Sciatic nerve (tissue), 2 donors: ENCODE measurements around the gene MOGAT3. TPM values are rescaled to one million over a fixed set of nuclear protein-coding genes. Genes with fewer than 3 reads are reported as not detected.
A peak's percentile ranks its signal among the peaks of the same experiment; 100 is the strongest.

Experiments used
- ATAC-seq: fragments of 200-7000 bp; cut with Tn5 transposase; one replicate; pipeline ENCODE4 v1.9.1; 2020; ENCODE audit warnings: mild to moderate bottlenecking, moderate library complexity
- DNase-seq: peaks from one replicate; pipeline ENCODE4 v3.0.0-alpha.2; 2020; ENCODE audit warnings: low spot score
- intact Hi-C: fragments of 100-400 bp; cut with DNase I; formaldehyde crosslinking; loops from one replicate; pipeline ENCODE4 v1.14.2; 2022
- total RNA-seq: library from RNA; stranded (reverse); fragmentation: NEBNext Ultra II Directional; extraction: Animal tissue kit (Norgen Biotek cat#: 25700); gene quantifications from one replicate; pipeline ENCODE4 v1.2.1, GENCODE V29; 2021
- donor health status: DM: no; HTN: no; CAD: no.
- donor health status: DM: no; HTN: no; CAD: no.

MOGAT3 gene
- total RNA-seq, 1 donor from 2014 or later = not detected

DNA sequence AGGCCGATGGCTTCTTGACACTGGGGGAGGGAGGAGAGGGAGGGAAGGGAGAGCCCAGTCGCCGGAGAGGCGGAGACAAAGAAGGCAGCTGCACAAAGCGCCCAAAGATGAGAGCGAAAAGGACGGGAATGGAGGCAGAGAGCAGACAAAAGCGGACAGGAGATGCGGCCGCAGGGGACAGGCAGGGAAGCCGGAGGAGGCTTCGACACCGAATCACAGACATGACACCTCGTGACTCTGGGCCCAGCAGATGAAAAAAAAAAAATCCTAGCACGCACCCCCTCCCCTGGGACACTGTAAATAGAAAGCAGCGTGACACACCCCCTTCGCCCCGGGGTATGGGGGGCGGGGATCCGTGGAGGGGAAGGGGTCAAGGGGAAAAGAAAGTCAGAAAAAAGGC, 21.7 kb downstream of the MOGAT3 start:
- ATAC-seq = no peak
- intact Hi-C loops = no loop called here
- no peak for DNase-seq

DNA sequence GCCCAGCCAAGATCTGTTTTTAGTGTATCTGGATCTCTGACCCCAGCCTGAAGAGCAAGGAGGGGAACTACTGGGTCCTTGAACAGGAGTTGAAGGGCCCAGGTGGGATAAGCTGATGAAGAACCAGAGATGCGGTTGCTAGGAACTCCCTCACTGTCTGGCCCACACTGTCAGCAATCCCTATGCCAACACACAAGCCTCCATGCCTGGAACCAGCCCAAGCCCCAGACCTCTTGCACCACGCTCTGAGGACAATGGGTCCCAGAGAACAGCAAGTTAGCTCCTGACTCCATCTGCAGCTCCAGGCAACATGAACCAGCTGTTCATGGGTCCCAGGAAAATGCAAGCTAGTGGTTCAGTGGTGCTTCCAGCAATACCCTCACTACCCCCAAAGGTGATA, 23.2 kb downstream of the MOGAT3 start:
- no peak for DNase-seq
- intact Hi-C loops = no loop called here
- ATAC-seq = no peak

DNA sequence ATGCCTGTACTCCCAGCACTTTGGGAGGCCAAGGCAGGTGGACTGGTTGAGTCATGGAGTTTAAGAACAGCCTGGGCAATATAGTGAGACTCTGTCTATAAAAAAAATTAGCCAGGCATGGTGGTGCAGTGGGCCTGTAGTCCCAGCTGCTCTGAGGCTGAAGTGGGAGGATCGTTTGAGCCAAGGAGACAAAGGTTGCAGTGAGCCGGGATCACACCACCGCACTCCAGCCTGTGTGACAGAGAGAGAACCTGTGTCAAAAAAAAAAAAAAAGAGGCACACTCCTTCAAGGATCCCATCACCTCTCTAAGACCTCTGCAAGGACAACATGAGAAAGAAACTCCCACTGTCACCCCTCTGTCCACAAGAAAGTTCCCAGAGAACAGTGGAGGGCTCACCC, 25.2 kb downstream of the MOGAT3 start:
- ATAC-seq (no peak), DNase-seq (no peak)
- intact Hi-C loops = no loop called here

DNA sequence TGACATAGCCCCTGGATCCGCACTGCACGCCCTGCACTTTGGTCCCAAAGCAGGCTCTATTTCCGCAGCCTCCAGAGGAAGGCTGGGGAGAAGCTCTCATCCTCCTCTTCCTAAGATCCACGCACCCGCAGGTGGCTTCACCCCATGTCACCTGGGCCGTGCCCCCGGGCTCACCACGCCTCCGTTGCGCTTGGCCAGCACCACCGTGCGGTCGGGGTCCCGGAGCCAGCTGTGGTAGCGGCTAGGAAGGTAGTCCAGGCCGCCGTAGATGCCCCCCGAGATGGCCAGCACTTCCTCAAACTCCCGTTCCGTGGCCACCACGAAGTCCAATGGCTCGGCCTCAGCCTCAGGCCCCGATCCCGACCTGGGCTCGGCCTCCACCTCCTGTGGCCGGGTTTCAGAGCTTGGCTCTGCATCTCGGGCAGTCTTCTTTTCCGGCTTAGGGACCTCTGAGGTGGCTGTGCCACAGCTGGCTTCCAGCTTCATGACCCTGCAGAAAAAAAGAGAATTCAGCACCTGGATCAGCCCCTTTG, 26.4 kb downstream of the MOGAT3 start:
- ATAC-seq (no peak), DNase-seq (no peak)
- intact Hi-C loops = no loop called here

DNA sequence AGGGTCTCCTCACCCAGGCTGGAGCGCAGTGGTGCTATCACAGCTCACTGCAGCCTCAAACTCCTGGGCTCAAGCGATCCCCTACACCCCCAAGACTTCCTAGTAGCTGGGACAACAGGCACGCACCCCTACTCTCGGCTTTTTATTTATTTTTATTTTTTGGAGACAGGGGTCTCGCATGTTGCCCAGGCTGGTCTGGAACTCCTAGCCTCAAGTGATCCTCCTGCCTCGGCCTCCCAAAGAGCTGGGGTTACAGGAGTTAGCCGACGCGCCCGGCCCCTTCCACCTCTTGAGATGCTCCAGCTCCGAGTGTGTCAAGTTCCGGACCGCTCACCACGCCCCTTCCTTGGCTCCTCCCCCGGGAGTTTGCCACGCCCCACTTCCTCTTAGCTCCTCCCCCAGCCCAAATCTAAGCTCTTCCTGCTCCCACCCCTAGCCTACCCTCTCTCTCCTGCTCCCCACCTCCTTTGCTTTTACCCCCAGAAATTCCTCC, 27.0 kb downstream of the MOGAT3 start:
- intact Hi-C loops = no loop called here
- no peak for DNase-seq
- no peak for ATAC-seq

DNA sequence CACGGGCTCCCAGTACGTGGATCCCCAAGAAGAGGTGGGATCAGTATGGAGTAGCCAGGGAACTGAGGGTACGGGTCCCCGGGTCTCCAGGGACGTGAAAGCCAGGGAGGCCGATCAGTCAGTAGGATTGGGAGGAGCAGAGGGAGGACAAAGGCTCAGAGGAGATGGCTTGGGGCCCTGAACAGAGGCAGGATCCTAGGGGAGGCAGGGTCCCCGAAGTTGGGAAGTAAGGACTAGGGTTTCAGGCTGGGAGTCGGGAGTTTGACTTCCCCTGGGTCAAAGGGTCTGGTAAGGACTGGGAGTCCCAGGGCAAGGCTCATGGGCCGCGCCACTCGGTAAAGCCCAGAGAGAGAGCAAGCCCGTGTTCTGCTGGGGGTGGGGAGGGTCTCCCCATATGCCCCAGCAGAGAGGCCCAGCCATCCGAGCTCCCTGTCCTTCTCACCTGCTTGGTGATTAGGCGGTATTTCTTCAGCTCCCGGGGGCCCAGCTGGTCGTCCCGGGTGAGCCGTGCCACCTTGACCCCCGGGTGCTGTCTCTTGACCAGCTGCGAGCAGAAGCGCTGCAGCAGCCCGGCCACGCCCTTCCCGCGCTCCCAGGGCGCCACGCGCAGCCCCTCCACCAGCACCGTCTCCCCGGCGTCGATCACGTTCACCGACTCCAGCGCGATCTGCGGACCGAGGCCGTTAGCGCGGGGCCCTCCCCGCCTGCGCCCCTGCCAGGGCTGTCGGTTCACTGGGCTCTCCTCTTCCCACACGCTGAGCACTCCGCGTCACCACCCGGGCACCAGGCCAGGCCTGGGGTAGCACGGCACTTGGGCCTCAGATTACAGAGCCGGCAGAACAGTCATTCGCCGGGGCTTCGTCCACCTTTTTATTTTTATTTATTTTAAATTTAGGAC, 27.7 kb downstream of the MOGAT3 start:
- ATAC-seq (peak; percentile 40), DNase-seq (no peak)
- intact Hi-C loops = no loop called here

DNA sequence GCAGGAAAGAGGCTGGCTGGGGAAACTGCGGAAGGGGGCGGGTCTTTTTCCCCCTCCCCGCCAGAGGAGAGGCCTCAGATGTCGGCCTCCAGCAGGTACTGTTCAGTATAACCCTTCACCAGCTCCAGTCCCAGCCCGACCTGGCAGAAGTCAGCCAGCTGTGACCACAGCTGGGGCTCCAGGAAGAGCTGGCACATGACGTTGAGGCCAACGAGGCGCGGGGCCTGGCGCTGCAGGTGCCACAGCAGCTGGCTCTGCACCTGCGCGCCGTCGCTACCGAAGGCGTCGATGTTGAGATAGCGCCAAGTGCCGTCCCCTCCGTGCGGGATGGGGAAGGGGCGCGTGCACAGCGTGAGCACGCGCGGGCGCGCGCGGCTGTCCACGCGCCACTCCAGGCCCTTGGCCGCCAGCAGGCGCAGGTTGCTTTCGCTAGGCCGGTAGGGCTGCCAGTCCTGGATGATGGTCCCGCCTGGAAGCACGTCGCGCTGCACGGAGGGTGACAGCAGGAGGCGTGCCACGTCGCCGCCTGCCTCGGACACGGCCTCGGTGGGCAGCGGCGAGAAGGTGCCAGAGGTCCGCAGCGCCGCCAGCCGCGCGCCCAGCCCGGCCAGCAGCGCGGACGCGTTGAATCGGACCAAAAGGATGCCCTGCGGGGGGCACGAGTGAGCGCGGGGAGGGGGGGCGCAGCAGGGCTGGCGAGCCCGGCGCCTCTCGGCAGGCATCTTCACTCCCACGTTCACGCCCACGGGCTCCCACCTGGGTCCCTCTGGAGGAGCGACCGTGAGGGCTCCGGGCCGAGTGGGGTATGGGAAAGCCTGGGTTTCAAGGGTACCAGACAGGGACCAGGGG, 28.6 kb downstream of the MOGAT3 start:
- intact Hi-C loops = no loop called here

DNA sequence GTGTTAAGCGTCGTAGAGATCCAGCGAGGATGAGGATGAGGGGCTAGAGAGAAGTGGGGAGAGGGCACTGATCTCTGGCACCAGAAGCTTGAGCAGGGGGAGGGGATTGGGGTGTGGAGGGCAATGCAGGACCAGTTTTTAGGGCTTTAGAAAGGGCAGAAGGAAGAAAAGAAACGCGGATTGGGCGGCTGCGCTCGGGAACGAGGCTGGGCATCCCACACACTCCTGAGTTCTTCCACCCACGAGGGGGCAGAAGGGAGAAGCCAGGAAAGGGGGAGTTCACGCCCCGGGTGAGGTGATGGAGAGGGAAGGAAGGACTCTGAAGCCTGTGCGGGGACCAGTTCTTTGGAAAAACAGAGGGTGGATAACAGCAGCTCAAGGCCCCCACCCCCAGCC, 29.4 kb downstream of the MOGAT3 start:
- no peak for ATAC-seq
- DNase-seq = no peak
- intact Hi-C loops = no loop called here

More for the DNA sequence above, 28.6 kb downstream of the MOGAT3 start:
- DNase-seq (no peak), ATAC-seq (no peak)

DNA sequence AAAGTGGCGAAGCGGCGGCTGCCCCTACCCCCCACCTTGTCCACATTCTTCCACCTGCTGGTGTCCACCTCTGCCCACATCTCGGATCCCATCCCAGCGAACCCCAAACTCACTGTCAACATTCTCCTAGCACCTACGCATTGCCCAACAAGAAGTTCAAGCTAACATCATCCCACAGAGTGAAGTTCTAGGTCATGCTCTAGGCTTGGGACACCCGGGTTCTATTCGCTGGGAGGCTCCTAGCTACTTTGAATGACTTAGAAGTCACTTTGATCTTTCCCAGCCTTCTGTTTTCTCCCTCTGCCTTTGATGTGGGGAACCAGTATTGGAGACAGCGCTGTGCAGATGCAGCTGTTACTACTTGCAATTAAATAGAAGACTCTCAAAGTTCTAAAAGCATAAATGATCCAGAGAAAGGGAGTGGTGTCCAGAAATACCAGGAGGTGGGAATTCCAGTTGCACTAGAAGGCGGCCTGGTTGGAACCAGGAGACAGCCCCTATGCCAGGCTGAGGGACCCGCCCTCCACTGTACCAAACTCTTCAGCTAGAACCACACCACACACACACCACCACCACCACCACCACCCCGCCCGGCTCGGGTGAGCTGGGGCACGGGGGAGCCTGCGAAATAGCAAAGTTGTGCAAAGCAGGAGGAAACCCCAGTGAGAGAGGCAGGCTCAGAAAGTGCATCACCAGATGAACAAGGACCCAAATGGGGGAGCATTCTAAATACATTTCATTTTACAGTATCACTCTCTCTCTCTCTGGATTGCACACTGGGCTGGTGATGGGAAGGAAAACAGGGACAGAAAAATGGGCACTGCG, 30.0 kb downstream of the MOGAT3 start:
- DNase-seq = no peak

DNA sequence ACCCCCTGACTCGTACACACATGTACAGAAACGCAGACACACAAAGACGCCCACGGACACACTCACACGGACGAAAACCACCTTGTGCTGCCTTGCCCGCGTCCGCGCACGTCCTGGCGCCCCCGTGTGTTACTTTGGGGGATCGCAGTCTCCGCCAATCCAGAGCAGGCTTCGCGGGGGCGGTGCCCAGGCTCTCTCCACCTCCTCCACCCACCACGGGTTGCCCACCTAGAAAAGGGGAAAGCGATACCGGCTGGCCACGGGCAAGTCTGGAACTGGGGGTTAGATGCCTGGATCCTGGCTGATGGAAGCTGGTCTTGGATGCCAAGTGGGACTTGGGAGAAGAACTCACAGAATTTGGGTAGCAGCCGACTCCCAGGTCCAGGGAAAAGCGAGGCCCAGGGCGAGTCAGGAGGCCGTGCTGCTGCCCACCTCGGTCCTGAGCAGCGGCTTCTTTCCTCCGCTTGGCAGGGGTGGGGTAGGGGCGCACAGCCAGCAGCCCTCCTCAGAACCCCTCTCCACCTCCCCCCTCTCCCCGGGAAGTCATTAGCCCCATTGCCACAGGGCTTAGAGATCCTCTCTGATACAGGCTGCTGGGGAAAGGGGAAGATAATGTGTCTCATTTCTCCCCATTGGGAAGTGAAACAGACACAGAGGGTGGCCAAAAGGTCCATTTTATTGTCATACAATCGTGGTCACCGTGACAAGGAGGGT, 30.8 kb downstream of the MOGAT3 start:
- ATAC-seq (peak; percentile 51), DNase-seq (peak; percentile 81)
- intact Hi-C loops = no loop called here

More for the DNA sequence above, 30.0 kb downstream of the MOGAT3 start:
- ATAC-seq = no peak
- intact Hi-C loops = no loop called here

DNA sequence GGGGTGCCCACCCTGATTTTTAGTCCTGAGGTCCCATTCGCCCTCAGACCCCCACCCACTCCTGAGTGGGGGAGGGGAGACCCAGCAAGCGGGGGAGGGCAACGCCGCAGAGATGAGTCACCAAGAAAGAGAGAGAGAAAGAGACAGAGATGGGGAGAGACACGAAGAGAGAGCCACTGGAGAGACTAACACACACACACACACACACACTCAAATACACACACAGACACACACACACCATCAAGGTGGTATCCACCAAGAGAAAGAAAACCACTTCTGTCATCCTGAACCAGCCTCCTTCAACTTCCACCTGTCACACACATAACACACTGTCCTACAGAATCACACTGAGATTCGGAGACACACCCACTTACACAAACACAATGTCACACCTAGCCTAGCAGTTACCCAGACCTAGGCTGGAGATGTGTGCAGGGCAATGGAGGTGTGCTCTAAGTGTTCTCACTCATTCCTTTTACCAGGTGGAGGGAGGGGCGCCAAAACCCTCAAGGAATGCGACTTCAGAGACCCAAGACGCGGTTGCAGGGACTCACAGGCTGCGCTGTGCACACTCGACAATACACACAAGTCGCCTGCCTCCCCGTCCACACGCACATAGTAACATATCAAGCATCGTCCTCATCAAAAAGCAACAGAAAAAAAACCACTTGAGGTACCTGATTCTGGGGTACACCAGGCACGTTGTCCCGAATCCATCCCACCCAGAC, 31.6 kb downstream of the MOGAT3 start:
- intact Hi-C loops = no loop called here
- DNase-seq (no peak), ATAC-seq (no peak)

DNA sequence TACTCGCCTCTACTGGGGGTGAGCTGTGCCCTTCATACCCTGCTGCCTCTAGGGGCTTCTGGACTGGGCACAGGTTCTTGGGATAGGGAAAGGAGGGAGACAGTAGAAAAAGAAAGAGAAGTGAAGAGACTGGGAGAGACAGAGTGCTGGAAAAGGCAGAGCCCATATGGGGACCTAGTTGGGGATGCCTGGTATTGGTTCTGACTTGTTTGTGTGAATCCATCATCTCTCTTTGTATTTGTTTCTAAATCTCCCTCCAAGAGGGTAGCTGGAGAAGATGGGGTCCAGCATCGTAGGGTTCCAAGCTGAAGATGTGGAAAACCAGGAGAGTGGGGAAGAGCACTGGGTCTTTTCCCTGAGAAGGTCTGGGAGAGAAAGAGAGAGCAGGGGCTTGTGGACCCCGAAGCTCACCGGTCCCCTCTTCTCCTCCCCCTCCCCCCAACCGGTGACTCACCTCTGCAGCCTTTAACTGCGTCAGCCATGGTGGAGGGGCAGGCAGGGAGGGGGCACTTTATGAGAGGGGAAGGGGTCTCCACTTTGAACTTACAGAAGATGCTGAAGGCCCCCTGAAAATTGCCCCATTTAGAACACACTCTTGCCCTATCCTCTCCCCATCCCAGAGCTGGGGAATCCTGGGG, 32.3 kb downstream of the MOGAT3 start:
- ATAC-seq = no peak
- intact Hi-C loops = no loop called here
- DNase-seq = no peak

DNA sequence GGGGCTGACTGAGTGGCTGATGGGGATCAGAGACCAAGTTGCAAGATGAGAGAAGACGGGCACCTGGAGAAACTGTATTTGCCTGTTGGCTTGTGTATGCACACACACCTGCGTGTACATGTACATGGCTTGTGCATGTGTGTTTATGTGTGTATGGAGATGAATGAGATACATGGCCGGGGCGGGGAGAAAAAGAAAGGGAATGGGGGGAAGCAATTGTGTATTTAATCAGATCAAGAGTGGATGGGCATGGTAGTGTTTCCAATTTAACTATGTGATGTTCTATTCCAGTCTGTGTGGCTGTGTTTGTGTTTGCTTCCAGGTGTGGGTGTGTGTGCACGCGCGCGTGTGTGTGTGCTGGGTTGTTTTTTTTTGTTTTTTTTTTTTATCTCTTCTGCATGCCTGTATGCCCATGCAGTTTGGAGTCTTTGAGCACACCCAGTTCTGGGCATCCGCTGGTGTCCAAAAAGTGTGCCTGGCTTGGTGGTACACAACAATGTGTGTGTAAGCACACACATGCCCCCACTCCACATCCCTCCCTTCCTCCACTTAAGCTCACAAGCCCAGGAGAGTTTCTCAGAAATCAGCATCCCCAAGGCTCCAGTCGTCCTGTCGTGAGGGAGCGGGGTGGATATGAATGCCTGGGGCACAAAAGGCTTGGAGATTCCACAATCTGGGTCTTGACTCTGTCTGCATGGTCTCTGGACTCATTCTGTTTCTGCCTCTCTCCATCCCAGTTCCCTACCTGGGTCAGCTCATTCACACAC, 33.0 kb downstream of the MOGAT3 start:
- DNase-seq (no peak), ATAC-seq (no peak)
- intact Hi-C loops = no loop called here

DNA sequence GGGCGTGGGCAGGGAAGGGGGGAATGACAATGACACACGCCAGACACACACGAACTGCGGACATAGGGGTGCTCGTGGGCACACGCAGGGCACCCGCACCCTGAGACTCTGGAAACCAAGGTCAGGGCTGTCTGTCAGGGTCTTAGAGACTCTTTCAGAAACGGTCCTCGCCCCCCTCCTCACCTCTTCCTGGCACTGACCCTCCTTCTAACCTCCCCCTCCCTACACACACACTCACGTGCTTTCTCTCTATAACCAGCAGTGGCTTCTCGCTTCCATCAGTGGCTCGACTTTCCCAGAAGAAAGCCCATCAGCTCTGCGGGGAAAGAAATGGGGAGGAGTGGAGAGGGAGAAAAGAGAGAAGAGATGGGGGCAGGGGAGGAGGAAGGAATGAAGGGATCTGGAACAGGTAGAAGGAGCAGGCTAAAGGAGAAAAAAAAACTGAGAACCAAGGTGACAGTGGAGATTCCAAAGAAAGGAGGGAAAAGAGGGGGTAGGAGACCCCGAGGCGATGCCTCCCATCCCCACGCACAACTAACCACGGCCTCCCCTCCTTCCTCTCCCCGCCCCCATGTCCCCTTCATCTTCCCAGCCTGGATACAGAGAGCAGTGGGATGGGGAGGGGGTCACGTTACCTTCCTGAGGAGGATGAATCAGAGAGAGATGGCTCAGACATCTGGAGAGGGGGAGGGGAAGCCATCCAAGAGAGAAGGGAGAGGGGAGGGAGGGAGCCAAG, 33.8 kb downstream of the MOGAT3 start:
- DNase-seq (no peak), ATAC-seq (no peak)
- intact Hi-C loops = no loop called here

DNA sequence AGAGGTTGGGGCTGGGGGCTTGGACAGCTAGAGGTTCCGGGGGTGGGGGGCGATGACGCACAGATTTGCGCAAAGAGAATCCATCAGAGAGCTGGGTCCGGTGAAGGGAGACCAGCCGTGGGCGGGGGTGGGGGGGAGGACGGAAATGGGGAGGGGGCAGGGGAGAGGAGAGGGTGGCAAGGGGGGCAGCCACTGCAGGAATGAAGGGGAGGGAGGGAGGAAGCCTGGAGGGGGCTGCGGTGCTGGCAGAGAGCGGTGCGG, 34.3 kb downstream of the MOGAT3 start:
- no peak for DNase-seq
- intact Hi-C loops = no loop called here
- no peak for ATAC-seq

DNA sequence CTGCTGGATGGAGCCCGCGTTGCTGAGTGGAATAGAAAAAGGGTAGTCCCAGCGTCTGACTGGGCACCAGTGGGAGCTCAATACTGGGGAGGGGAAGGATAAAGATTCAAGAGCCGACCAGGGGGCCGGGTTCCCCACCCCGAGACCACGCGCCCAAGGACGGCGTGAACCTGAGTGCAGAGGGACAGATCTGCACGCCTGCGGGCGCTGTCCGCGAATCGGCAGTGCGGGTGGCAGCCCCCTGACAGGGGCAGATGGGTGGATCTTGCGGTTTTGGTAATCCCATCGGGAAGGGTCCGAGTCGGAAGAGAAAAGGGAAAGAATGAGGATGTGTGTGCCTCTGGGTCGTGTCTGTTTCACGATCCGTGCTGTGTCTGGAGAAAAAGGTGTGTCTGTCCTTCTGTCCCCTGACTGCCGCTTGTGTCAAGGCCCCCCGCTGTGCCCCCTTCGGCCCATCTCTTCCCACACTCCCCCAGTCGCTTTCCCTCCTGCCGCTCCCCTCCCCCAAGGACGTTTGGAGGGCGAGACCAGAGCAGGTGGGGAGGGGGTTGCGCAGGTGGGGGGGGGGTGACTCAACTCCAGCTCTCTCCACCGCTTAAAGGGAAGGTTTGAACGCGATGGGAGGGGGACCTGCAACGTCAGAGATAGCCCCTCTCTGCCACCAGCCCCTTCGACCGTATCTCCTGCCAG, 34.7 kb downstream of the MOGAT3 start:
- no peak for DNase-seq
- no peak for ATAC-seq
- intact Hi-C loops = no loop called here
